Endothelial cell (in vitro differentiated cells): ENCODE results near the gene LCLAT1. TPM values are rescaled to one million over a fixed set of nuclear protein-coding genes. Genes with fewer than 3 reads are reported as not detected.

ENCODE experiments used
- DNase-seq: peaks from one replicate; pipeline ENCODE4 v3.0.0; 2021; ENCODE audit warnings: low spot score
- H3K27ac Mint-ChIP-seq: one replicate; pipeline ENCODE4 v1.8.0; 2021; ENCODE audit warnings: mixed read lengths, inconsistent platforms; ENCODE audit not compliant: unreplicated experiment
- H3K27me3 Mint-ChIP-seq: one replicate; pipeline ENCODE4 v1.8.0; 2021; ENCODE audit warnings: mild to moderate bottlenecking, moderate library complexity, mixed read lengths, inconsistent platforms; ENCODE audit not compliant: unreplicated experiment
- H3K36me3 Mint-ChIP-seq: one replicate; pipeline ENCODE4 v1.8.0; 2021; ENCODE audit warnings: mild to moderate bottlenecking, low read depth, mixed read lengths, inconsistent platforms; ENCODE audit not compliant: unreplicated experiment
- H3K4me1 Mint-ChIP-seq: one replicate; pipeline ENCODE4 v1.8.0; 2021; ENCODE audit warnings: mild to moderate bottlenecking, mixed read lengths, inconsistent platforms; ENCODE audit not compliant: unreplicated experiment
- H3K4me3 Mint-ChIP-seq: one replicate; pipeline ENCODE4 v1.8.0; 2021; ENCODE audit warnings: mild to moderate bottlenecking, mixed read lengths, inconsistent platforms; ENCODE audit not compliant: unreplicated experiment
- H3K9me3 Mint-ChIP-seq: one replicate; pipeline ENCODE4 v1.8.0; 2021; ENCODE audit warnings: mixed read lengths, inconsistent platforms; ENCODE audit not compliant: unreplicated experiment
- CTCF ChIP-seq: fragments of 200-600 bp; sonication (generic); IDR thresholded peaks from one replicate; pipeline ENCODE4 v1.5.0; 2021; ENCODE audit warnings: antibody characterized with exemption; ENCODE audit not compliant: unreplicated experiment
- total RNA-seq: library from RNA; stranded (reverse); fragmentation: NEBNext Ultra II Directional; extraction: Animal tissue kit (Norgen Biotek cat#: 25700); gene quantifications from one replicate; pipeline ENCODE4 v1.2.1, GENCODE V29; 2021; ENCODE audit not compliant: unreplicated experiment

Gene LCLAT1
- total RNA-seq, 1 donor from 2014 or later, result 20.9 TPM

GRCh38 chr2:30673127-30673526, 226.1 kb downstream of the LCLAT1 start:
- DNase-seq, result no peak
- Mint-ChIP-seq H3K4me1 (no peaks in the 10 kb centered on the region), H3K27me3 (no peaks in the 10 kb centered on the region), H3K27ac (no peak overlapping the region), H3K4me3 (no peak overlapping the region), H3K9me3 (no peaks in the 10 kb centered on the region), H3K36me3 (peaks cover 5% of the 10 kb centered on the region)
- no peak for TF ChIP-seq CTCF

GRCh38 chr2:30675758-30676157, 228.7 kb downstream of the LCLAT1 start:
- DNase-seq, result no peak
- Mint-ChIP-seq H3K36me3 (no peaks in the 10 kb centered on the region), H3K4me1 (no peaks in the 10 kb centered on the region), H3K27ac (no peak overlapping the region), H3K27me3 (no peaks in the 10 kb centered on the region), H3K4me3 (no peak overlapping the region), H3K9me3 (no peaks in the 10 kb centered on the region)
- TF ChIP-seq CTCF, result no peak

GRCh38 chr2:30677231-30677630, 230.2 kb downstream of the LCLAT1 start:
- H3K4me3 Mint-ChIP-seq, result no peak overlapping the region
- no peaks in the 10 kb centered on the region for H3K36me3 Mint-ChIP-seq
- no peaks in the 10 kb centered on the region for H3K27me3 Mint-ChIP-seq
- no peak for DNase-seq
- no peak for TF ChIP-seq CTCF
- no peaks in the 10 kb centered on the region for H3K4me1 Mint-ChIP-seq
- H3K27ac Mint-ChIP-seq, result no peak overlapping the region
- no peaks in the 10 kb centered on the region for H3K9me3 Mint-ChIP-seq

GRCh38 chr2:30677861-30678385, 230.9 kb downstream of the LCLAT1 start:
- no peaks in the 10 kb centered on the region for H3K9me3 Mint-ChIP-seq
- H3K4me3 Mint-ChIP-seq, result no peak overlapping the region
- DNase-seq, result no peak
- no peak for TF ChIP-seq CTCF
- H3K27ac Mint-ChIP-seq, result no peak overlapping the region
- H3K4me1 Mint-ChIP-seq, result no peaks in the 10 kb centered on the region
- H3K36me3 Mint-ChIP-seq, result no peaks in the 10 kb centered on the region
- H3K27me3 Mint-ChIP-seq, result no peaks in the 10 kb centered on the region

- Mint-ChIP-seq H3K4me1 (no peaks in the 10 kb centered on the region), H3K9me3 (no peaks in the 10 kb centered on the region), H3K27me3 (no peaks in the 10 kb centered on the region), H3K4me3 (no peak overlapping the region), H3K36me3 (no peaks in the 10 kb centered on the region), H3K27ac (no peak overlapping the region)
- no peak for DNase-seq
- no peak for TF ChIP-seq CTCF
These were observed 231.5 kb downstream of the LCLAT1 start for GRCh38 chr2:30678410-30679137.
